Measurements from ENCODE around the gene GNB2. TPM values are rescaled to one million over a fixed set of nuclear protein-coding genes. Genes with fewer than 3 reads are reported as not detected.
"Not testable (repeated sequence)": the region's sequence is repeated elsewhere in the genome, so short reads cannot be mapped to it uniquely, and the experiment has no call there.

The GNB2 gene
- polyA plus RNA-seq, 1 donor, result 162 TPM

GRCh38 chr7:100693312-100694097, 20.0 kb downstream of the GNB2 start:
- DNase-seq, result no peak

GRCh38 chr7:100694098-100694745, 20.7 kb downstream of the GNB2 start, which contains the start of gene GIGYF1:
GIGYF1 (minus strand) TSS chr7:100694250; CDS start chr7:100688238, 6,012 bp downstream.
- no peak for DNase-seq

- DNase-seq, result no peak
Measured at GRCh38 chr7:100696123-100696521, 22.6 kb downstream of the GNB2 start.

DNA sequence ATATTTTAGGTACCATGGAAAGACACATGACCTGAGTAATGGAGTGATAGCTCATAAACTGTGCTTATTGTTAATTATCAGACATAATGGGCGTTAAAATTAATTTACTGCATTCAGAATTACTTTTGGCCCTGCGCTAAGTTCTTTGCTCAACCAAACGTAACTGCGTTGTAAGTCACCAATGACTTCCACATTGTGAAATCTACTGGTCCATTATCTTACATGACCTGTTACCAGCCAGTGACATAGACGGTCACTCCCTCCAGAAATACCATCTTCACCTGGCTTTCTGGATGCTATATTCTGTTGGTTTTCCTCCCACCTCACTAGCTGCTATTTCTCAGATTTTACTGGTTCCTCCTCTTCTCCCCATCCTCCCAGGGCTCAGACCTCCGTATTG, 25.5 kb downstream of the GNB2 start:
- DNase-seq, result no peak

- DNase-seq, result not testable (repeated sequence)
Measured at GRCh38 chr7:100701089-100701488, 27.5 kb downstream of the GNB2 start.

- peak; percentile 70 for DNase-seq
Measured at GRCh38 chr7:100705320-100705752, 31.8 kb downstream of the GNB2 start.

DNA sequence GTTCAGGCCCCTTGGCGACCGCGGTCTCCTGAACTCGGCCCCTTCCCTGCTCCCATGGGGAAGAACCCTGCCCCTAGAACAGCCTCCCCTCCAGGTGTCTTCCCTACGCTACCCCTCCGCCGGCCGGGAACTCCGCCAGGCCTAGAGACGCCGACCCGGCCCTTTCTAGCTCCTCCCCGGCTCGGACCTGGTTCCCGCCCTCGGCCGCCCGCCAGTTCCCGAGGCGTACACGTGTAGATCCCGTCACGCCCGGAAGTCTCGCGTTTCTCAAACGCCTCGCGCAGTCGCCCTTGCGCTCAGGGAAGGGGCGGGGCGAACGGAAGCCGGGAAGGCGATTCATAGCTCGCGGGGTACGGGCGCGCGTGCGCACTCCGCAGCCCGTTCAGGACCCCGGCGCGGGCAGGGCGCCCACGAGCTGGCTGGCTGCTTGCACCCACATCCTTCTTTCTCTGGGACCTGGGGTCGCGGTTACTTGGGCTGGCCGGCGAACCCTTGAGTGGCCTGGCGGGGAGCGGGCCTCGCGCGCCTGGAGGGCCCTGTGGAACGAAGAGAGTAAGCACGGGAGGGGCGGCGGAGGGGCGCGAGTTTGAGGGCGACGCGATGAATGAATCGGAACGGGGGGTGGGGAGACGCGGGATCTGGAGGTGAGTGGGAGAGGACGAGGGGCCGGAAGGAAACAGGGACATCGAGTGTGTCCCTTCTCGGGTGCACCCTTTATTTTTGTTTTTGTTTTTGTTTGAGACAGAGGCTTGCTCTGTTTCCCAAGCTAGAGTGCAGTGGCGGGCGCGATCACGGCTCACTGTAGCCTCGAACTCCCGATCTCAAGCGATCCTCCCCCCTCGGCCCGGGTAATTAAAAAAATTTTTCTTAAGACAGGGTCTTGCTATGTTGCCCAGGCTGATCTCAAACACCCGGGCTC, 32.5 kb downstream of the GNB2 start, which contains the start of gene POP7:
Gene POP7 (plus strand): TSS at position 369 of the 919 bp plus-strand sequence. CDS start 710 bp downstream, outside the sequence.
- peak; percentile 98 for DNase-seq

- no peak for DNase-seq
Measured at GRCh38 chr7:100706672-100707311, 33.3 kb downstream of the GNB2 start.

GRCh38 chr7:100708395-100708794, 34.9 kb downstream of the GNB2 start:
- no peak for DNase-seq

- DNase-seq, result no peak
Measured at GRCh38 chr7:100710452-100710851, 36.9 kb downstream of the GNB2 start.

- DNase-seq, result no peak
Measured at GRCh38 chr7:100711369-100711768, 37.8 kb downstream of the GNB2 start.

DNA sequence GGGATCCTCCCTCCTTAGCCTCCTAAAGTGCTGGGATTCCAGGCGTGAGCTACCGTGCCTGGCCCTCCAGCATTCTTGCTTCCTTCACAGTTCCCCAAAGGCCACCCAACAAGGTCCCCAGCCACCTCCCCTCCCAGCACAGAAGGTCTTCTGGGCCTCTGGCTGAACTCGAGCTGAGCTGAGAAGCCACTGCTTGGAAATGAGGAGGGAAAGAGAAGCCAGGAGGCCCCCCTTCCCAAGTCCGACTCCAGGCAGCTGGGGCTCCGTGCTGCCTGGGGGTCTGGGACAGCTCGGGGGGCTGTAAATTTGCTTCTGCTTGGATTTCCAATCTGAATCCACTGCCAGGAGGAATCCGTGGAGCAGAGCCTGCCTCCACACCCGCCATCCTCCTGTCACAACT, 41.2 kb downstream of the GNB2 start:
- DNase-seq, result no peak

- not testable (repeated sequence) for DNase-seq
Measured at GRCh38 chr7:100717073-100717472, 43.5 kb downstream of the GNB2 start.

GRCh38 chr7:100719523-100720278, 46.2 kb downstream of the GNB2 start:
- no peak for DNase-seq

GRCh38 chr7:100720279-100720670, 46.7 kb downstream of the GNB2 start, which contains the start of gene EPO:
EPO (plus strand) TSS chr7:100720468; CDS start chr7:100720981, 513 bp downstream.
- no peak for DNase-seq

GRCh38 chr7:100720671-100721504, 47.3 kb downstream of the GNB2 start:
- DNase-seq, result no peak

- DNase-seq, result no peak
Measured at GRCh38 chr7:100721505-100721812, 47.9 kb downstream of the GNB2 start.

GRCh38 chr7:100722480-100723212, 49.1 kb downstream of the GNB2 start:
- no peak for DNase-seq

- DNase-seq, result no peak
Measured at GRCh38 chr7:100723732-100724275, 50.3 kb downstream of the GNB2 start.
